ENCODE results near the gene MPP4.
A peak's percentile ranks its signal among the peaks of the same experiment; 100 is the strongest.

The MPP4 gene

DNA sequence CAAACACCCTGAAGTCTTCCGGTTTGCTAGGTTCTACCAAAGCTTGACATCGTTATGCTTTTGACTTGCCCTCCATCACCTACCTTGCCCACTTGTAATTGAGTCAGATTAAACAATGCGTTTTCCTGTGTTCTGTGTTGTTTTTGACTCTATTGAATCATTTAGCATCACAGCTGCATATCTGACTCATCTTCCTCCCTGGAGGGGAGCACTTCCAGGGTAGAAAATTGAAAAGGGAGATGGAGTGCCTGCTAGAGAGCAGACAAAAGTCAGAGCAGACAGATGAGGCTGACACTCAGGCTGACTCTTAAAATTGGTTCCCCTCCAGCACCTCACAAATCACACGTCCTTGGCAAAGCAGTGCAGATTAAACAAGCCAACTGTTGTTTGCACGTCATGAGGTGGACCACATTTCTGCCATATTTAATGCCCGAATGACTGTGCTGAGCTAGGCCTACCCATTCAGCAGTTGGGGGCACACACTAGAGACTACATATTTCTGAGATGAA, 2.2 kb downstream of the MPP4 start:
- no peaks in the 10 kb centered on the region for H3K79me2 ChIP-seq (ENCODE audit: insufficient read depth, low read length)
- no peaks in the 10 kb centered on the region for H3K9me2 ChIP-seq (replicated peaks; ENCODE audit: insufficient read depth, low read length)
- H2AFZ ChIP-seq (ENCODE audit: low read depth, low read length, severe bottlenecking): no peak overlapping the region
- no peaks in the 10 kb centered on the region for H3K36me3 ChIP-seq (ENCODE audit: low read length)
- H3F3A ChIP-seq (ENCODE audit: insufficient read depth): no peaks in the 10 kb centered on the region
- no peak overlapping the region for H3K4me2 ChIP-seq (ENCODE audit: low read depth, low read length, poor library complexity, severe bottlenecking)
- no peak overlapping the region for H3K9ac ChIP-seq (ENCODE audit: low read length)
- TF ChIP-seq, protein P1, sequence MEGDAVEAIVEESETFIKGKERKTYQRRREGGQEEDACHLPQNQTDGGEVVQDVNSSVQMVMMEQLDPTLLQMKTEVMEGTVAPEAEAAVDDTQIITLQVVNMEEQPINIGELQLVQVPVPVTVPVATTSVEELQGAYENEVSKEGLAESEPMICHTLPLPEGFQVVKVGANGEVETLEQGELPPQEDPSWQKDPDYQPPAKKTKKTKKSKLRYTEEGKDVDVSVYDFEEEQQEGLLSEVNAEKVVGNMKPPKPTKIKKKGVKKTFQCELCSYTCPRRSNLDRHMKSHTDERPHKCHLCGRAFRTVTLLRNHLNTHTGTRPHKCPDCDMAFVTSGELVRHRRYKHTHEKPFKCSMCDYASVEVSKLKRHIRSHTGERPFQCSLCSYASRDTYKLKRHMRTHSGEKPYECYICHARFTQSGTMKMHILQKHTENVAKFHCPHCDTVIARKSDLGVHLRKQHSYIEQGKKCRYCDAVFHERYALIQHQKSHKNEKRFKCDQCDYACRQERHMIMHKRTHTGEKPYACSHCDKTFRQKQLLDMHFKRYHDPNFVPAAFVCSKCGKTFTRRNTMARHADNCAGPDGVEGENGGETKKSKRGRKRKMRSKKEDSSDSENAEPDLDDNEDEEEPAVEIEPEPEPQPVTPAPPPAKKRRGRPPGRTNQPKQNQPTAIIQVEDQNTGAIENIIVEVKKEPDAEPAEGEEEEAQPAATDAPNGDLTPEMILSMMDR (IDR thresholded peaks at IDR 0.05; ENCODE audit: insufficient read depth, low read length, poor library complexity, severe bottlenecking): no peak
- TF ChIP-seq EZH2phosphoT487 (conservative IDR thresholded peaks at IDR 0.05; ENCODE audit: low read length): no peak
- H3K9me3 ChIP-seq (ENCODE audit: insufficient read depth, low read length): no peaks in the 10 kb centered on the region
- H3K27ac ChIP-seq (ENCODE audit: low read depth, low read length): no peak overlapping the region
- no peaks in the 10 kb centered on the region for H3K27me3 ChIP-seq (ENCODE audit: low read length)
- H3K4me3 ChIP-seq (ENCODE audit: insufficient read depth, low read length, poor library complexity, severe bottlenecking): no peak overlapping the region
- no peaks in the 10 kb centered on the region for H4K20me1 ChIP-seq (ENCODE audit: low read depth, low read length)

DNA sequence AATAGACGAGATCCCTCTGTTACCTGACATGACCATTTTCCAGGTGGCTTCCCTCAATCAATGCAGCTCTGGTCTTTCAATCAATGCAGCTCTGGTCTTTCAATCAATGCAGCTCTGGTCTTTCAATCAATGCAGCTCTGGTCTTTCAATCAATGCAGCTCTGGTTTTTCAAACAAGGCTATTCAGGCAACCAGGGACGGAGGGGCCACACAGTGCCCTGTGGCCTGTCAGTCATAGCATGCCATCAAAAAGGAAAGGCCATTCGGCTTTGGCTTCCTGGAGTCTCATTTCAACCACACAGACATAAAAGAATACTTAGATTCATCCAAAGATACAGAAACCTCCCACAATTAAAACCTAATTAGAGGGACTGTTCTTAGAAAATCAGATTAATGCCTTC, 13.3 kb downstream of the MPP4 start:
- Histone ChIP-seq H3K9ac (ENCODE audit: low read length) (no peak overlapping the region), H3K79me2 (ENCODE audit: insufficient read depth, low read length) (no peaks in the 10 kb centered on the region), H2AFZ (ENCODE audit: low read depth, low read length, severe bottlenecking) (no peak overlapping the region), H4K20me1 (ENCODE audit: low read depth, low read length) (no peaks in the 10 kb centered on the region), H3K9me3 (ENCODE audit: insufficient read depth, low read length) (no peaks in the 10 kb centered on the region), H3F3A (ENCODE audit: insufficient read depth) (no peaks in the 10 kb centered on the region), H3K27me3 (ENCODE audit: low read length) (no peaks in the 10 kb centered on the region), H3K4me2 (ENCODE audit: low read depth, low read length, poor library complexity, severe bottlenecking) (no peak overlapping the region), H3K27ac (ENCODE audit: low read depth, low read length) (no peak overlapping the region), H3K4me3 (ENCODE audit: insufficient read depth, low read length, poor library complexity, severe bottlenecking) (no peak overlapping the region), H3K36me3 (ENCODE audit: low read length) (no peaks in the 10 kb centered on the region), H3K9me2 (replicated peaks; ENCODE audit: insufficient read depth, low read length) (no peaks in the 10 kb centered on the region)
- TF ChIP-seq, protein P1 (IDR thresholded peaks at IDR 0.05; ENCODE audit: insufficient read depth, low read length, poor library complexity, severe bottlenecking): no peak
- TF ChIP-seq EZH2phosphoT487 (conservative IDR thresholded peaks at IDR 0.05; ENCODE audit: low read length): no peak

DNA sequence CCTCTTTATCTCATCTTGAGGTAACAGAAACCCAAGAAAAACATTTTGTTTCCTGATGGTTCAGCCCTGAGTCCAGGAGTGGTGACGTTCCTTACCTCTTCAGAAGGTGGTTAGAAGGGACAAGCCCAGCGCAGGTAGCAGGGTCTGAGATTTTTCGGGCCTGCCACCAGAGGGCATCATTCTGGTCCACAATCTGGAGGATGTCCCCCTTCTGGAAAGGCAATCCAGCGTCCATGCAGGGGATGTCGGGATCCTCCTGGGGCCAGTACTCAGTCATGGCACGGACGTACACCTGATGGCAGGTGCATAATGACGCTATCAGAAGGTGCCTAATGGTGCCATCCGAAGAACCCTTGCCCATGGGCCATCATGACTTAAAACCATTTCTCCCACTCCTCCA, 17.7 kb downstream of the MPP4 start:
- TF ChIP-seq, protein P1 (IDR thresholded peaks at IDR 0.05; ENCODE audit: insufficient read depth, low read length, poor library complexity, severe bottlenecking): peak; percentile 34
- no peak for TF ChIP-seq EZH2phosphoT487 (conservative IDR thresholded peaks at IDR 0.05; ENCODE audit: low read length)
- Histone ChIP-seq H3K27me3 (ENCODE audit: low read length) (no peaks in the 10 kb centered on the region), H2AFZ (ENCODE audit: low read depth, low read length, severe bottlenecking) (no peak overlapping the region)

More for the DNA sequence above, 17.7 kb downstream of the MPP4 start:
- Histone ChIP-seq H3K4me3 (ENCODE audit: insufficient read depth, low read length, poor library complexity, severe bottlenecking) (no peak overlapping the region), H3K9me3 (ENCODE audit: insufficient read depth, low read length) (no peaks in the 10 kb centered on the region), H3F3A (ENCODE audit: insufficient read depth) (no peaks in the 10 kb centered on the region), H3K4me2 (ENCODE audit: low read depth, low read length, poor library complexity, severe bottlenecking) (no peak overlapping the region), H3K27ac (ENCODE audit: low read depth, low read length) (no peak overlapping the region), H4K20me1 (ENCODE audit: low read depth, low read length) (no peaks in the 10 kb centered on the region), H3K9ac (ENCODE audit: low read length) (no peak overlapping the region), H3K9me2 (replicated peaks; ENCODE audit: insufficient read depth, low read length) (no peaks in the 10 kb centered on the region), H3K79me2 (ENCODE audit: insufficient read depth, low read length) (no peaks in the 10 kb centered on the region), H3K36me3 (ENCODE audit: low read length) (no peaks in the 10 kb centered on the region)
